Spleen (tissue), 7 donors: Measurements from ENCODE around the gene EEF1AKMT3.

ENCODE experiments used
- POLR2A ChIP-seq, 3 donors: fragments of 450-650 bp; IDR thresholded peaks; one replicate each; pipeline ENCODE4 v1.5.1; 2017; ENCODE audit warnings: antibody characterized with exemption in 3 of 3, mild to moderate bottlenecking in 1 of 3
- POLR2AphosphoS5 ChIP-seq, 3 donors: sonication (generic); formaldehyde crosslinking; IDR thresholded peaks; one replicate each; pipeline ENCODE4 v1.5.1; 2017; ENCODE audit warnings: antibody characterized with exemption in 3 of 3
- TF ChIP-seq, protein P1 (sequence below), 11 experiments: fragments of 200-600 bp in 7 of 11; fragments of 450-650 bp in 4 of 11; sonication (generic) in 4 of 11; IDR thresholded peaks in 8 of 11; conservative IDR thresholded peaks in 3 of 11; 1 replicate in 7 of 11; 2 replicates in 4 of 11; pipeline versions ENCODE4 v1.4.0 to v1.8.0; 2016 to 2021; ENCODE audit warnings: antibody characterized with exemption in 11 of 11, inconsistent platforms in 4 of 11, mild to moderate bottlenecking in 1 of 11
- donor health status: DM: no; HTN: no; CAD: no; lungs with moderate emphysema.
- donor health status: DM: no; HTN: no; CAD: no.
- donor health status: DM: no; HTN: no; CAD: no.

DNA sequence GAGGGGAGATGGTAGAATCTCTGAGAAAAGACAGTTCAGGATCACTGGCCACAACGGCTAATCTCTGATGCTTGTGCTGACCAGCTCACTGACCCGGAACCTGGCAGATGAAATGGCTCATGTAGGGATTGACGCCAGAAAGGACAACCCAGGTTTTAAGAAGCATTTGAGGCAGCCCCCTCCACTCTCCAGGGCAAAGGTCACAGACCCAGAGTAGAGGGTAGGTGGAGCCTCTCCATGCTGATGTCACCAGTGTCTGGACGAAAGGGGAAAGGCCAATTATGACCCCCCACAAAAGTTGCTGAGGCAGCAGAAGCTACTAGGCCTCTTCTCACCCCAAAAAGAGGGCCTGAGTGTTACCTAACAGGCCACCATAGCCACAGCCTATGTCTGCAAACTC lies 1.7 kb upstream of the EEF1AKMT3 start:
- TF ChIP-seq, protein P1, sequence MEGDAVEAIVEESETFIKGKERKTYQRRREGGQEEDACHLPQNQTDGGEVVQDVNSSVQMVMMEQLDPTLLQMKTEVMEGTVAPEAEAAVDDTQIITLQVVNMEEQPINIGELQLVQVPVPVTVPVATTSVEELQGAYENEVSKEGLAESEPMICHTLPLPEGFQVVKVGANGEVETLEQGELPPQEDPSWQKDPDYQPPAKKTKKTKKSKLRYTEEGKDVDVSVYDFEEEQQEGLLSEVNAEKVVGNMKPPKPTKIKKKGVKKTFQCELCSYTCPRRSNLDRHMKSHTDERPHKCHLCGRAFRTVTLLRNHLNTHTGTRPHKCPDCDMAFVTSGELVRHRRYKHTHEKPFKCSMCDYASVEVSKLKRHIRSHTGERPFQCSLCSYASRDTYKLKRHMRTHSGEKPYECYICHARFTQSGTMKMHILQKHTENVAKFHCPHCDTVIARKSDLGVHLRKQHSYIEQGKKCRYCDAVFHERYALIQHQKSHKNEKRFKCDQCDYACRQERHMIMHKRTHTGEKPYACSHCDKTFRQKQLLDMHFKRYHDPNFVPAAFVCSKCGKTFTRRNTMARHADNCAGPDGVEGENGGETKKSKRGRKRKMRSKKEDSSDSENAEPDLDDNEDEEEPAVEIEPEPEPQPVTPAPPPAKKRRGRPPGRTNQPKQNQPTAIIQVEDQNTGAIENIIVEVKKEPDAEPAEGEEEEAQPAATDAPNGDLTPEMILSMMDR (IDR thresholded peaks at IDR 0.05 in 8 of 11, conservative IDR thresholded peaks at IDR 0.05 in 3 of 11) = no peak
- TF ChIP-seq POLR2AphosphoS5 (IDR thresholded peaks at IDR 0.05) (no peak), POLR2A (IDR thresholded peaks at IDR 0.05) (no peak)
